ENCODE results near the gene NLRP5.

GRCh38 chr19:56079609-56080008 is 93.0 kb downstream of the NLRP5 start:
- TF ChIP-seq CTCF (conservative IDR thresholded peaks at IDR 0.05; ENCODE audit: low read length) (no peak), EZH2phosphoT487 (IDR thresholded peaks at IDR 0.05; ENCODE audit: borderline replicate concordance) (no peak)

Measured in Loucy (cell line).